ENCODE data around the gene TASOR2. TPM values are rescaled to one million over a fixed set of nuclear protein-coding genes. Genes with fewer than 3 reads are reported as not detected.

Gene TASOR2, protein sequence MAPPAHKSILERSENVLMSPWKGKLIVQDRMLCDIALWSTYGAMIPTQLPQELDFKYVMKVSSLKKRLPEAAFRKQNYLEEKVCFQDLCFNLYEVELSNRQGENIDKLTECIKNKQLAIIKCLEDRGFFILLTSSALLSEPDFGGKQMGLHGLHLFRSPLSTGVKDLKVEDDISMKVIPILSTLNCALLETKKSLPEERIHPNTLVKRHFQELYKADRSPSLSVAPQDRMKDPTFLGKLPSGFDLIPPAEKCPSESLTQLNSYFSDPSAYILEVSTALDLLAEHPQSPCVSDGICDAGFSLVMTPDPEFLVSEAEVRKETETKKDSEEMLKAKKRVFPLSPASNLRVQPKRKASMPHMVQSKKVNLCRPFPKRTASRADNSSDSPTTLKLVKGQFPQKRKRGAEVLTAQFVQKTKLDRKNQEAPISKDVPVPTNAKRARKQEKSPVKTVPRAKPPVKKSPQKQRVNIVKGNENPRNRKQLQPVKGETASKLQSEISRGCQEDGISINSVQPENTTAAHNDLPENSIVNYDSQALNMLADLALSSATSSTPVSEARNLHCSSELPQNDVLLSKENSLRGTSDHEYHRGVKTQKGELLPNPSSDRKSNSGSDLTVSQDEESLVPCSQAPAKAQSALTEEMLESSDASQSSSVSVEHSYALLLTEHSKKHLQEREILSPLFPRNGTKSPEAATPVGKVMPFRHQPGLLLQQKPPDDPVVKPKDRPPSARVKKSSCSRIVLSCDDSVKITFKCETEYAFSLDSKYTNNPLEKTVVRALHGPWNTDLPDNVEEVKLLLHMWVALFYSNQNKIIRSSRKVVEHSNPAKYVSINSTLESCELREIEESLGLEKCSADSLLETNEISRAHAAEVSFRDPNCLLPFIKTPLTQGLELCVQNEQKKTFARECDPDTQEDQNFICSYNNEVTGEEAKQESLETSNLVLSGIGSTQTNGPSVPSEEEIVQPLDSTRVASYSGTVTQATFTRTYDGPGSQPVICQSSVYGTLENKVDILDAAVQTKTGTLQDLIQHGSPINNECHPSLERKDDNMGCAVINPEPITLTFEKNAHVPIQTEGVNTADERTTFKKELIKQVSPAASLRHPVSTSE (N-terminal part only)
- total RNA-seq: 10 to 100 TPM; 71.5 to 93.3 TPM
- polyA plus RNA-seq (ENCODE audit: insufficient read length in 2 of 2): 10 to 100 TPM; 27.5 to 32.1 TPM
- long read RNA-seq, donor 1, partial matches to known transcripts: 136 of 137 reads
- long read RNA-seq, donor 1, other reads (novel, unspliced or antisense): 0 of 137 reads
- long read RNA-seq, donor 2, partial matches to known transcripts: 11 of 11 reads
- long read RNA-seq, donor 2, other reads (novel, unspliced or antisense): 0 of 11 reads
- long read RNA-seq, donor 3: 0 reads
- long read RNA-seq, donor 4, partial matches to known transcripts: 706 of 708 reads
- long read RNA-seq, donor 4, other reads (novel, unspliced or antisense): 0 of 708 reads

GRCh38 chr10:5684318-5684970 lies at the start of gene TASOR2:
Gene TASOR2, plus strand, starts transcription at chr10:5684838. Its CDS starts 35,805 bp downstream, at chr10:5720643.
- under 1% methylated on average over 54 of the region's 54 CpGs for WGBS (ENCODE audit: insufficient coverage)
- no peaks in the 10 kb centered on the region for H3K27me3 ChIP-seq (ENCODE audit: control insufficient read depth, insufficient read depth, low read length)
- peak within 1 kb of the TSS; percentile 71 for H3K27ac ChIP-seq (ENCODE audit: low read depth, low read length)
- peaks cover 3% of the 10 kb centered on the region for H3K4me1 ChIP-seq (ENCODE audit: control insufficient read depth, insufficient read depth, low read length)
- H3K9me3 ChIP-seq (ENCODE audit: control insufficient read depth, insufficient read depth, low read length): no peaks in the 10 kb centered on the region
- no peaks in the 10 kb centered on the region for H3K36me3 ChIP-seq (ENCODE audit: control insufficient read depth, insufficient read depth, low read length)
- peak; percentile 95 to 99 (median 96) for DNase-seq (ENCODE audit: low read depth in 4 of 6, low spot score in 6 of 6)
- H3K4me3 ChIP-seq (ENCODE audit: low read depth, low read length): peak within 1 kb of the TSS; percentile 78

GRCh38 chr10:5634918-5635317 lies 49.7 kb upstream of the TASOR2 start:
- Histone ChIP-seq H3K4me1 (ENCODE audit: control insufficient read depth, insufficient read depth, low read length) (peaks cover 6% of the 10 kb centered on the region), H3K4me3 (ENCODE audit: low read depth, low read length) (no peak overlapping the region), H3K27me3 (ENCODE audit: control insufficient read depth, insufficient read depth, low read length) (no peaks in the 10 kb centered on the region), H3K27ac (ENCODE audit: low read depth, low read length) (no peak overlapping the region), H3K36me3 (ENCODE audit: control insufficient read depth, insufficient read depth, low read length) (peaks cover 13% of the 10 kb centered on the region), H3K9me3 (ENCODE audit: control insufficient read depth, insufficient read depth, low read length) (no peaks in the 10 kb centered on the region)
- DNase-seq (ENCODE audit: low read depth in 4 of 6, low spot score in 6 of 6): no peak
- WGBS (ENCODE audit: insufficient coverage): 70% methylated on average over 7 of the region's 7 CpGs

GRCh38 chr10:5638494-5638893 lies 46.1 kb upstream of the TASOR2 start:
- DNase-seq (ENCODE audit: low read depth in 4 of 6, low spot score in 6 of 6): no peak
- no peaks in the 10 kb centered on the region for H3K9me3 ChIP-seq (ENCODE audit: control insufficient read depth, insufficient read depth, low read length)
- H3K4me1 ChIP-seq (ENCODE audit: control insufficient read depth, insufficient read depth, low read length): peaks cover 6% of the 10 kb centered on the region
- H3K27ac ChIP-seq (ENCODE audit: low read depth, low read length): no peak overlapping the region
- H3K27me3 ChIP-seq (ENCODE audit: control insufficient read depth, insufficient read depth, low read length): no peaks in the 10 kb centered on the region
- H3K36me3 ChIP-seq (ENCODE audit: control insufficient read depth, insufficient read depth, low read length): peaks cover 37% of the 10 kb centered on the region
- 99% methylated on average over 9 of the region's 10 CpGs for WGBS (ENCODE audit: insufficient coverage)
- no peak overlapping the region for H3K4me3 ChIP-seq (ENCODE audit: low read depth, low read length)

DNA sequence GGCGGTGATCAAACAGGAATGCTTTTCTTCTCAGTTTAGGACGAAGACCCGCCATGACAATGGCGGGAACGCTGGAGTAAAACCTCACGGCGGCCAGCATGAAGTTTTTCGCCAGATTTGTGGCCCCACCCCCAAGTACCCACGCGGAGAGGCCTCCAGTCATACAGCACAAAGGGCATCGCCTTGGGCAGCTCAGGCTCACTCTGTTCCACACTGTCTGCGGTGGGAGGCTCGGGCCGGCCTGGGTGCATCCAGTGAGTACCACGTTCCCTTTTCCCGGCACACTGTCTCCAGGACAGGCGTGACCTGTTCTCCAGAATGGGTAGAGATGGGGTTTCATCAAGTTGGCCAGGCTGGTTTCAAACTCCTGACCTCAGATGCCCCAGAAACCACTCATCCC lies 45.6 kb upstream of the TASOR2 start:
- Histone ChIP-seq H3K36me3 (ENCODE audit: control insufficient read depth, insufficient read depth, low read length) (peaks cover 42% of the 10 kb centered on the region), H3K27ac (ENCODE audit: low read depth, low read length) (no peak overlapping the region), H3K4me3 (ENCODE audit: low read depth, low read length) (no peak overlapping the region), H3K27me3 (ENCODE audit: control insufficient read depth, insufficient read depth, low read length) (no peaks in the 10 kb centered on the region), H3K9me3 (ENCODE audit: control insufficient read depth, insufficient read depth, low read length) (no peaks in the 10 kb centered on the region), H3K4me1 (ENCODE audit: control insufficient read depth, insufficient read depth, low read length) (peaks cover 1% of the 10 kb centered on the region)
- 93% methylated on average over 15 of the region's 17 CpGs for WGBS (ENCODE audit: insufficient coverage)
- no peak for DNase-seq (ENCODE audit: low read depth in 4 of 6, low spot score in 6 of 6)

GRCh38 chr10:5640036-5640435 lies 44.6 kb upstream of the TASOR2 start:
- Histone ChIP-seq H3K4me3 (ENCODE audit: low read depth, low read length) (no peak overlapping the region), H3K27me3 (ENCODE audit: control insufficient read depth, insufficient read depth, low read length) (no peaks in the 10 kb centered on the region), H3K9me3 (ENCODE audit: control insufficient read depth, insufficient read depth, low read length) (no peaks in the 10 kb centered on the region), H3K4me1 (ENCODE audit: control insufficient read depth, insufficient read depth, low read length) (no peaks in the 10 kb centered on the region), H3K27ac (ENCODE audit: low read depth, low read length) (no peak overlapping the region), H3K36me3 (ENCODE audit: control insufficient read depth, insufficient read depth, low read length) (peaks cover 51% of the 10 kb centered on the region)
- DNase-seq (ENCODE audit: low read depth in 4 of 6, low spot score in 6 of 6): no peak
- WGBS (ENCODE audit: insufficient coverage): 89% methylated on average over 12 of the region's 12 CpGs

DNA sequence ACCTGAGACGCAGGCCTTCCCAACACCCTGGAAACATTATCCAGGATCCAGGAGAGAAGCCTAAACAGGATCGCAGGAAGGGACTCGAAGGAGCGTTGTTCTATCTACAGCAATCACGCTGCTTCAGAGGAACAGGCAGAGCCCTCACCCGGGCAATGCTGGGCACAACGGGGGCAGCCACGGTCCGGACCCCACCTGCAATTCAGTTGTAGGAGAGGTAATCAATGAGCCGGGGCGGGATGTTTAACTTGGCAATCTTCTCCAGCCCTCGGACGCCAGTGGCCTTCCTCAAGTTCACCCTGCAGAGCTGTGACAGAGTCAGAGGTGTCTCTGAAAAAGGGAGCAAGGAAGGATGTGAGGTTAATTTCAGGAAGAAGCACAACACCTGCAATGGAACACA lies 44.1 kb upstream of the TASOR2 start:
- DNase-seq (ENCODE audit: low read depth in 4 of 6, low spot score in 6 of 6): no peak
- Histone ChIP-seq H3K4me3 (ENCODE audit: low read depth, low read length) (no peak overlapping the region), H3K9me3 (ENCODE audit: control insufficient read depth, insufficient read depth, low read length) (no peaks in the 10 kb centered on the region), H3K36me3 (ENCODE audit: control insufficient read depth, insufficient read depth, low read length) (peaks cover 53% of the 10 kb centered on the region), H3K27me3 (ENCODE audit: control insufficient read depth, insufficient read depth, low read length) (no peaks in the 10 kb centered on the region), H3K27ac (ENCODE audit: low read depth, low read length) (no peak overlapping the region), H3K4me1 (ENCODE audit: control insufficient read depth, insufficient read depth, low read length) (peaks cover 4% of the 10 kb centered on the region)
- 85% methylated on average over 9 of the region's 13 CpGs for WGBS (ENCODE audit: insufficient coverage)

- WGBS (ENCODE audit: insufficient coverage): 92% methylated on average over 25 of the region's 25 CpGs
- Histone ChIP-seq H3K36me3 (ENCODE audit: control insufficient read depth, insufficient read depth, low read length) (peaks cover 60% of the 10 kb centered on the region), H3K27ac (ENCODE audit: low read depth, low read length) (no peak overlapping the region), H3K9me3 (ENCODE audit: control insufficient read depth, insufficient read depth, low read length) (no peaks in the 10 kb centered on the region), H3K27me3 (ENCODE audit: control insufficient read depth, insufficient read depth, low read length) (no peaks in the 10 kb centered on the region), H3K4me3 (ENCODE audit: low read depth, low read length) (no peak overlapping the region), H3K4me1 (ENCODE audit: control insufficient read depth, insufficient read depth, low read length) (peaks cover 4% of the 10 kb centered on the region)
- DNase-seq (ENCODE audit: low read depth in 4 of 6, low spot score in 6 of 6): no peak
Measured at GRCh38 chr10:5641501-5641900, 43.1 kb upstream of the TASOR2 start.

DNA sequence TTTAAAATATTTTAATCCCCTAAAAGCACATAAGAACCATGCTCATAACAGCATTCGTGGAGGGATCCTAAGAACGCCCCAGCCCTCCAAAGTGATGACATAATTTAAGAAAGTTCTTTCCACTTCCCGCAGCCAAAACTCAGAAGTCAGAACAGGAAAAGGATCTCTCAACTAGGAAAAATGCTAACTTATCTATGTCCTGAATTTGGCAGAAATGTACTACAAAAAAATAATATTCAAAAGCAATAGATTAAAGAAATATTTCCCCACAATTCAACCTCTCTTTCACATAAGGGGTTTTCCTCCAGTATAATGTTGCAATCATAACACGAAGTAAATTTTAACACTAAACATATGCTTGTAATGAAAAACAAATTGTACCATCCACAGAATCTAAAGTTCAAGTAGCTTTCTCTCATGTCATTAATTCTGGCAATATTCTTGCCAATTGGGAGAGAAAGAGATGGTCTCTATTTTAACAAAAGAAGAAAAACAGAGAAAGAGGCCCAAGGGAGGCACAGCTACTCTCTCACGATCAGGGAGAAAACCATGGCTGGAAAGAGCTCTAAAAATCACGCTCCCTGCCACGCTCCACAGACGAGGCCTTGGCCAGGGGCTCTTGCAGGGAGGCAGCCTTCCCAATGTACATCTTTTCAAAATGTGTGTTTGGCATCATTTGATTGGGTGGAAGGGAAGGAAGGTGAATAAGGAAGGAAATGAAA lies 41.1 kb upstream of the TASOR2 start:
- Histone ChIP-seq H3K9me3 (ENCODE audit: control insufficient read depth, insufficient read depth, low read length) (no peaks in the 10 kb centered on the region), H3K36me3 (ENCODE audit: control insufficient read depth, insufficient read depth, low read length) (peaks cover 60% of the 10 kb centered on the region), H3K4me3 (ENCODE audit: low read depth, low read length) (no peak overlapping the region), H3K4me1 (ENCODE audit: control insufficient read depth, insufficient read depth, low read length) (peaks cover 4% of the 10 kb centered on the region), H3K27me3 (ENCODE audit: control insufficient read depth, insufficient read depth, low read length) (no peaks in the 10 kb centered on the region), H3K27ac (ENCODE audit: low read depth, low read length) (peak overlapping the region; percentile 40)
- DNase-seq (ENCODE audit: low read depth in 4 of 6, low spot score in 6 of 6): peak in 1 of 6 donors; percentile 22
- 56% methylated on average over 5 of the region's 8 CpGs for WGBS (ENCODE audit: insufficient coverage)
